GM18858 (cell line): Measurements from ENCODE around the gene RHOG.
"Not testable (repeated sequence)": the region's sequence is repeated elsewhere in the genome, so short reads cannot be mapped to it uniquely, and the experiment has no call there.

Experiments used
- ATAC-seq: cut with Tn5 transposase; IDR thresholded peaks from one replicate; pipeline ENCODE4 v1.9.1; 2021; ENCODE audit not compliant: unreplicated experiment

The RHOG gene

DNA sequence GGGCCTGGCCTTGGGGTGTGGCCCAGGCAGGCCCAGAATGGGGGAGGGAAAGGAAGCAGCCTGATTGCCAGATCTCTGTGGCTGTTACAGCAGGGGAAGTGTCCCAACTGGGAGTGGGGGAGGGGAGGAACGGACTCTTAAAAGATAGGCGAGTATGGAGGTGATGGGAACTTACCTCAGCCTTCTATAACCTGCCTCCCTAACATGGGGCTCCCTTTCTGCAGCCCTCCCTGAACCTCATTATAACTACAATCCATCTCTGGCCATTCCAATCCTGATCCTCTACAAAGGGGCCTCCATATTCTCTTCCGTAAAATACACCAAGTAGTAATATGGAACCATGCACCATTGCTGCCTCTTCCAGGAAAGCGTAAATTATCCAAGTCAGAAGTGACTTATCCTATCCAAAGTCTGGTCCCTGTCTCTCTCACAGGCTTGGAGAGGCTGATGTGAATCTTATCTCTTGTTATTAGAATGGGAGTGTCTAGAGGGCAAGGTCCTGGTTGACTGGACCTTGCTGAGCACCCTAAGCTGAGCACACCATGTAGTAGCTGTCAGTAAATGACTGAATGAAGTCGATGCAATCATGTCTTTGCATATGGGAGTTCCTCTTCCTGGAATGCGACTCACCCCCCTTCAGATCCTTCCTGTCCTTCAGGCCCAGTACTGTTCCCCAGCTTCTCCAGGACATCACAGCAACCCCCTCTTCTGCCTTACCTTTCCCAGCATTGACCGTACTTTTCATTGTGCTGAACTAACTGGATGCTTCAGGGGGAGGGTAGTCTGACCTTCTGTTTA is 5.9 kb downstream of the RHOG start:
- no peak for ATAC-seq

DNA sequence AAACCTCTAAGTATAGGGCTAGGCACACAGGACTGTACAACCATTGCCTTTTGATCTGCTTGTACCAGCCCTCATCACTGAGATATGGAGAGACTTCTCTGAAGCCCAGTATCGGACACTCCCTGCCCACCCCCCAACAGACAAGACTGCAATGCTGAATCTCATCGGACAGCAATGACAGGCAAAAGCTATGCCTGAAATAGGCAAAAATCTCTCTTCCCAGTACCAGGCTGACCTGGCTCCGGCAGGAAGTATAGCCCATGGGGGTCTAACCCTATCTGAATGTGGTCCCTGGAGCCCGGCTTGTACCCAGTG is 6.5 kb downstream of the RHOG start:
- no peak for ATAC-seq

DNA sequence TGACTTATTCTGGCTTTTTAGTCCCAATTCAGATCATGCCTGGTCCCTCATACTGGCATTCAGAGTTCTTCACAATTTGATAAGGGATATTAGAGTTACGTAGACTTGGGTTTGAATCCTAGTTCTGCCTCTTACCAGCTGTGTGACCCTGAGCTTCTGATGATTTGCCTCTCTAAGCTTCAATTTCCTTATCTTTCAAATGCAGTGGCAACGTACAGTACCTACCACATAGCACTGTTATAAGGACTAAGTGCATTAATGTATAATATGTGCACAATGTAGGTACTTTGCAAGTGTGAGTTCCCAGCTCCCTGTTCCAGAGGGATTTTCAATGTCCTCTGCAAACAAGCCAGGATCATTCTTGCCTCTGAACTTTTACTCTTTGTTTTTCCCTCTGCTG is 7.3 kb downstream of the RHOG start:
- ATAC-seq: no peak

GRCh38 chr11:3832816-3833215 is 7.9 kb downstream of the RHOG start:
- no peak for ATAC-seq

DNA sequence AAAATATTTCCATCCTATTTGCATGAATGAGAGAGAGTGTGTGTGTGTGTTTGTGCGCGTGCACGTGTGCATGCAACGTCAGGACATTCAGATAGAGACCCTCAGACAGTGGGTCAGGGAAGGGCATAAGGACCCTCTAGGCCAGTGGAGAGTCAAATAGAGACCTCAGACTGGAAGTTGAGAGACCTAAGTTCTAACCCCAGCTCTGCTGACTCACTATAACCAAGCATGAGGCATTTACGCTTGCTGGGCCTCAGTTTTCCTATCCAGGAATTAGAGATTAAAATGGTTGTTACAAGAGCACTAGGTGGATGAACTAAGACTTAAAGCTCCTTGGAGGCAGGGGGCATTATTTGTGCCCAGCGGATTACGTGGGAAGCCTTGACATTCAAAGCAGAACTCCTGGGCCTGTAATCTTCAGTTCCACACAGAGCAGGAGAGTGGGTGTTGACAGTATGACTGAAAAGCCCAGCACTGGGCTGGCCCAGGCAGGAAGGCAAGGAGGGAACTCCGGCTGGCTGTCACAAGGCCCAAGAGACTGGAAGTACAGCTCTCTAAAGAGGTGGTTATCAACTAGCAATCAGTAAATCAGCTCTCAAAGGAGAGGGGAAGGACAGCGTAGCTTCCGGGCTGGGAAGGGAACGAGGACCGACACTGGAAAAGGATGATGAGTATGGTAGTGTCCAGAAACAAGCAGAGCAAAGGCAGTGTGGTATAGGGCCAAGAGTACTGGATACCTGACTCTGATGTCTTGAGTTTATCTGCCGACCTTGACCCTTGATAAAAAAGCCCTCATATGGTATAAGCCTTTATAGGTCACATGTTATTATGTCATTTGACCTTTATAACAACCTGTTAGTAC is 9.2 kb downstream of the RHOG start:
- no peak for ATAC-seq

- no peak for ATAC-seq
Measured at GRCh38 chr11:3830730-3831129, 10.0 kb downstream of the RHOG start.

DNA sequence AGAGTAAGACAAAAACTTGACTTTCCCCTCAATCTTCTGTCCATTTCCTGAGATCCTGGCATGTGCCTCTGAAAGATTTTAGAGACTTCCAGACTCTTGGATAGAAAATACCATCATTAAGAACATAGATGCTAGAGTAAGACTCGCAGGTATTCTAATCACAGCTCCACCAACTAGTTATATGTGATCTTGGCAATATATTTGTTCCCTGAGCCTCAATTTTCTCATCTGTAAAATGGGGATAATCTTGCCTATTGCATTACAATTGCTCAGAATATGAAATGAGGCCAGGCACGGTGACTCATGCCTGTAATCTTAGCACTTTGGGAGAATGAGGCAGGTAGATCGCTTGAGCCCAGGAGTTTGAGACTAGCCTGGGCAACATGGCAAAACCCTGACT is 10.7 kb downstream of the RHOG start:
- no peak for ATAC-seq

GRCh38 chr11:3827434-3828186 is 13.1 kb downstream of the RHOG start:
- ATAC-seq: no peak

DNA sequence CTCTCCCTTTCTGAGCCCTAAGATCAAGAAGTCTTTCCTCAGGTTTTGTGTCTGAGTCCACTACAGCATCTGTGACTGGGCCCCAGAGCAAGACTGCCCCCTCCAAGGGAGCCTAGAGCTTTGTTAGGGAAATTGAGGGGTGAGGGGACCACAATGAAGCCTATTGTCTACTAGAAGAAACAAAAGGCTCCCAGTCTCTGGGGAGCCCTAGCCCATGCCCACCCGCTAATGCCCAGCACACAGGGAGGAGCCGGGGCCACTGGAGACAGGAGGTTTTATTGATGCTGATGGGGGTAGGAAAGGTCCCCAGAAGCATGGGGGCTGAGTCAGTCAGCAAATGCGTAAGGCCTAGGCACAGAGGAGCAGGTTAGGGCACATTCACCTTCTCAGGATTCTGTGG is 14.0 kb downstream of the RHOG start:
- ATAC-seq: no peak

DNA sequence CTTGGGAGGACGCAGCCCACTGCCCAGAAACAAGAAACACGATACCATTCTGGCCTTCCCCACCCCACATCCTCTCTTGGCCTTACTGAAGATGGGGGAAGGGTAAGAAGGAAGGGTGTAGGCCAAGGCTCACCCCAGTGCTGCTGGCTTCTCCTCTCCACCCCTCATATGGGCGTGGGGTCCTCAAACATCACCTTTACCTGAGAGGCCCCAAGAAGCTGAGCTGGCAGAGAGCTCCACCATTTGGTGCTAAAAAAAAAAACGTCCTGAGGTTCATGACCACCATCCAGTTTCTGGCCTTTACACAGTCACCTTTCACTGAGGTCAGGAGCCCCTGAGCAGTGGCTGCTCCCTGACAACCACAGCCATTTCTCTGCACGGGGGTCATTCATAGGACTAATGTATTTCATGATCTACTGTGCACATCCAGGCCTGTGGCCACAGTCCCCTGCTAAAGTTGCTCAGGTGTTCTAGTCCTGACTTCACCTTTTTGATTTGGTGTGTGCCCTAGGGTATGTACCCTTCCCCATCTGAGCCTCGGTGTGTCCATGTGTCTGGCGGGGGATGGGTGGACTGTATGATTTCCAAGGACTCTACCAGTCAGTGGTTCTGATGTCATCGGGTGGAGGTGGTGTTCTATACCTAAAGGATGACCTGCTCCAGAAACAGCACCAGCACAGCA is 15.1 kb downstream of the RHOG start:
- no peak for ATAC-seq

- ATAC-seq: no peak
Measured at GRCh38 chr11:3824714-3825472, 15.9 kb downstream of the RHOG start.

GRCh38 chr11:3823762-3824506 is 16.8 kb downstream of the RHOG start:
- no peak for ATAC-seq

DNA sequence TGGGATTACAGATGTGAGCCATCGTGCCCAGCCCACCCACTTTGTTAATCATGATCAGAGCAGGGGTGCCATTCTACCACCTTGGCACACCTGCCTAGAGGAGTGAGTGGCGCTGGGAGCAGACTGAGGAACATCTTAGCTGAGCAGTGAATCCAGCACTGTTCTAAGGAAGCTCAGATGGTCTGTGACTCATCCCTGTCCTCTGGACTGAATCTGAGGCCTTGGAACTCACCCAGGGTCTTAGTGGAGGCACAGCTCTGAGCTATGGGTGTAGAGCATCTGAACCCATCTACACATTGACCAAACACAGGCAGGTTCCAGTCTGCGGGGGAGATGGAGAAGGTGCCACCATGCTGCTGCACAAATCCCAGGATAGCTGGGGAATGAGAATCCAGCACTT is 17.5 kb downstream of the RHOG start:
- no peak for ATAC-seq

DNA sequence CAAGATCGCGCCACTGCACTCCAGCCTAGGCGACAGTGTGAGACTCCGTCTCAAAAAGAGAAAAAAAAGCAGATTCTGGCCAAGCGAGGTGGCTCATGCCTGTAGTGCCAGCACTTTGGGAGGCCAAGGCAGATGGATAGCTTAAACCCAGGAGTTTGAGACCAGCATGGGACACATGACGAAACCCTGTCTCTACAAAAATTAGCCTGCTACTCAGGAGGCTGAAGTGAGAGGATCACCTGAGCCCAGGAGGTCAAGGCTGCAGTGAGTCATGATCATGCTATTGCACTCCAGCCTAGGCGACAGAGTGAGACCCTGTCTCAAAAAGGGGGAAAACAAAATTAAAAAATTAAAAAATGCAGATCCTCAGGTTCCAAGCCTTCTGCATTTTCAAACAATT is 18.4 kb downstream of the RHOG start:
- ATAC-seq: no peak

DNA sequence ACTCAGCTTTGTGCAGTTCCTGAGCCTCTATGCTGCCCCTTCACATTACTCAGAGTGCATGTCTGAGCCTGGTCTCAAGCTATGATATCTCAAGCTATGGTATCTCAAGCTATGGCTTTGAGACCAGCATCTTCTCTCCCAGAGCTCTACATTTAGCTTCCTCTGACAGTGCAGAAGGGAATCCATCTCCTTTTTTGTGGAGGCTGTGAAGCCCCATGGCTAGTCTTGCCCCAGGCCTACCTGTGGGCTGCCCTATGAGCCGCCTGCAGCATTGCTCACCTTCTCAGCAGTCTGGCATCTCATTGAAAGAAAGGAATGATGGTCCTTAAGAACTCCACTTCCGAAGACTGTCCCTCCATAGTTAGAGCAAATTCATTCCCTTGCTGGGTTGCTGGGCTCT is 19.8 kb downstream of the RHOG start:
- ATAC-seq: no peak

DNA sequence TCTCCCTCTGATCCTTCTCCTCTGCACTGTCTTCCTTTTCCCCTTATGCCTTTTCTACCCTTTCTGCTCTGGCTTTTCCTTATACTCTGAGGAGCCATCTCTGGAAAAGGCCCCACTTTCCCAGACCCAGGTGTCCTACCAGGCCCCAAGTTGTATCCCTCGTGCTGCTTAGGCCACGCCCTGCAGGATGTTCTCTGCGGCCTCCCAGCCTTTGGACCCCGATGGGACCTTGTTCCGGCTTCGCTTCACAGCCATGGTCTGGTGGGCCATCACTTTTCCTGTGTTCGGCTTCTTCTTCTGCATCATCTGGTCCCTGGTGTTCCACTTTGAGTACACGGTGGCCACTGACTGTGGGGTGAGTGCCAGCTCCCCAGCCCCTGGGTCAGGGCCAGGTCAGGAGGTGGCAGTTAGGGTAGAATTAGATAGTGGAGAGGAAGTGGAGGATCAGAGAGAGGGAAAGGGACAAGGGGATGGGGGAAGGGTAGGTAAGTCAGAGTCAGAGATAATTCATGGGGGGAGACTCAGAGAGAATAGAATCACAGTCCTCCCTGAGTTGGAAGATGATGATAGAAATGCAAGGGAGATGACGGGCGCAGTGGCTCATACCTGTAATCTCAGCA is 23.5 kb downstream of the RHOG start:
- ATAC-seq: no peak

DNA sequence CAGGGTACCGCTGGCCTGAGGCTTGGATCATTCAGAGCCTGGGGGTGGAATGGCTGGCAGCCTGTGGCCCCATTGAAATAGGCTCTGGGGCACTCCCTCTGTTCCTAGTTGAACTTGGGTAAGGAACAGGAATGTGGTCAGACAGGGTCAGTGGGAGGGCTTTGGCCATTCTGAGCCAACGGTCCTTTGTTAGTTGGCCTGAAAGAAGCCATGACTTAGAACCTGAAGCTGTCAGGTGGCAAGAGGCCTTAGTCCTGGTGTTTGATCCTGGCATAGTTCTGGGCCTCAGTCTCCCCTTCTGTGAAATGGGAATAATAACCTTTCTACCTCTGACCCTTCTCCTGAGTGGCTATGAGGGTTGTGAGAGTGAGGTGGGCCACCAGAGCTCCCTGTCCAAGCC is 24.1 kb downstream of the RHOG start:
- ATAC-seq: no peak

- ATAC-seq: no peak
Measured at GRCh38 chr11:3815845-3816244, 24.9 kb downstream of the RHOG start.

DNA sequence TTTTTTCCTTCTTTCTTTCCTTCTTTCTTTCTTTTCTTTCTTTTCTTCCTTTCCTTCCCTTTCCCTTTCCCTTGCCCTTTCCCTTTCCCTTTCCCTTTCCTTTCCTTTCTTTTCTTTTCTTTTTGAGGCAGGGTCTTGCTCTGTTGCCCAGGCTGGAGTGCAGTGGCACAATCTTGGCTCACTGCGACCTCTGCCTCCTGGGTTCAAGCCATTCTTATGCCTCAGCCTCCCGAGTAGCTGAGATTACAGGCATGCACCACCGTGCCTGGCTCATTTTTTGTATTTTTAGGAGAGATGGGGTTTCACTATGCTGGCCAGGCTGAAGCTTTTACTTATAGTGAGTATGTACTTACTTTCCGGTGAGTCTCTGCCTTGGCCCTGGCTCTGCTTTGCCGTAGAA is 25.9 kb downstream of the RHOG start:
- not testable (repeated sequence) for ATAC-seq
